Coronary artery (tissue), 2 donors: ENCODE results near the gene SLC7A5.
"Not testable (repeated sequence)": the region's sequence is repeated elsewhere in the genome, so short reads cannot be mapped to it uniquely, and the experiment has no call there.

Source experiments
- DNase-seq: peaks from one replicate; pipeline ENCODE4 v3.0.0-alpha.2; 2017; ENCODE audit warnings: low spot score
- H3K27ac ChIP-seq, 2 donors: fragments of 200-600 bp; sonication (generic); one replicate each; pipeline ENCODE4 v1.5.1; 2016 to 2019
- H3K4me3 ChIP-seq: fragments of 200-600 bp; sonication (generic); 2 replicates; pipeline ENCODE4 v1.5.1; 2016; ENCODE audit warnings: mild to moderate bottlenecking, moderate library complexity
- TF ChIP-seq, protein P1 (sequence below): fragments of 200-600 bp; sonication (generic); IDR thresholded peaks from one replicate; pipeline ENCODE4 v1.5.1; 2019; ENCODE audit warnings: antibody characterized with exemption

Gene SLC7A5

DNA sequence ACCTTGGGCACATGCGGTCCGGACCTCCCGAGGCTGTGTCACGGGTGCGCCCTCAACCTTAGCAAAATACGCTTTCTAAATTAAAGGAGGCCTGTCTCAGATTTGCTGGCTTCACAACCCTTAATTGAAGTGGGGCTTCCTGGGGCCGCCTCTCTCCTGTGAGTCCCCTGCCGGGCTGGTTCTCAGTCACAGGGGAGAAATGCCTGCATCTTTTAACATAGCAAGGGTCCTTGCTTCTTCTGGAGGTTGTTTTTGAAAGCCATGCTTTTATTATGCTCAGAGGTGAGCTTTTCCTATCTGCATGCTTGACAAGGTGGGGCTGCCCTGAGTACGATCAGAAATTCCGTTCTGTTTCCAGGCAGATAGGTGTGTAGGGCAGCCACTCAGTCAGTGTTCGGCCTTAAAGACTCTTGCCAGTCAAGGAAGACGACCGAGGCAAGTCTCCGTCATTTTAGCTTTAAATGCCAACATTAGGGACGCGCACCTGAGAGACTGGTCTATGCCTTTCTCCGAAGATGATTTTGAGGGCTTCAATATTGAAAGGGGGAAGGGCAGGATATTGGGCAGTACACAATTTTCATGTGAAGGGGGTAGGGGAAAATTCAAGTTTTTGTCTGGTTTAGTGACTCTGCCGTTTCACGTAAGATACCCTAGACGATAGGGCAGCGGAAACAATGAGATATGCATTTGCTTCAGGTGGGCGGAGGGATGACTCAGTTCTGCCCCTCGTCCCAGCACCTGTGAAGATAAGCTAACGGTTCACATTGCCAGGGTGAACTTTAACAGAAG is 5.5 kb upstream of the SLC7A5 start:
- H3K4me3 ChIP-seq = no peak overlapping the region
- TF ChIP-seq, protein P1, sequence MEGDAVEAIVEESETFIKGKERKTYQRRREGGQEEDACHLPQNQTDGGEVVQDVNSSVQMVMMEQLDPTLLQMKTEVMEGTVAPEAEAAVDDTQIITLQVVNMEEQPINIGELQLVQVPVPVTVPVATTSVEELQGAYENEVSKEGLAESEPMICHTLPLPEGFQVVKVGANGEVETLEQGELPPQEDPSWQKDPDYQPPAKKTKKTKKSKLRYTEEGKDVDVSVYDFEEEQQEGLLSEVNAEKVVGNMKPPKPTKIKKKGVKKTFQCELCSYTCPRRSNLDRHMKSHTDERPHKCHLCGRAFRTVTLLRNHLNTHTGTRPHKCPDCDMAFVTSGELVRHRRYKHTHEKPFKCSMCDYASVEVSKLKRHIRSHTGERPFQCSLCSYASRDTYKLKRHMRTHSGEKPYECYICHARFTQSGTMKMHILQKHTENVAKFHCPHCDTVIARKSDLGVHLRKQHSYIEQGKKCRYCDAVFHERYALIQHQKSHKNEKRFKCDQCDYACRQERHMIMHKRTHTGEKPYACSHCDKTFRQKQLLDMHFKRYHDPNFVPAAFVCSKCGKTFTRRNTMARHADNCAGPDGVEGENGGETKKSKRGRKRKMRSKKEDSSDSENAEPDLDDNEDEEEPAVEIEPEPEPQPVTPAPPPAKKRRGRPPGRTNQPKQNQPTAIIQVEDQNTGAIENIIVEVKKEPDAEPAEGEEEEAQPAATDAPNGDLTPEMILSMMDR = no peak
- H3K27ac ChIP-seq = no peak overlapping the region
- no peak for DNase-seq

DNA sequence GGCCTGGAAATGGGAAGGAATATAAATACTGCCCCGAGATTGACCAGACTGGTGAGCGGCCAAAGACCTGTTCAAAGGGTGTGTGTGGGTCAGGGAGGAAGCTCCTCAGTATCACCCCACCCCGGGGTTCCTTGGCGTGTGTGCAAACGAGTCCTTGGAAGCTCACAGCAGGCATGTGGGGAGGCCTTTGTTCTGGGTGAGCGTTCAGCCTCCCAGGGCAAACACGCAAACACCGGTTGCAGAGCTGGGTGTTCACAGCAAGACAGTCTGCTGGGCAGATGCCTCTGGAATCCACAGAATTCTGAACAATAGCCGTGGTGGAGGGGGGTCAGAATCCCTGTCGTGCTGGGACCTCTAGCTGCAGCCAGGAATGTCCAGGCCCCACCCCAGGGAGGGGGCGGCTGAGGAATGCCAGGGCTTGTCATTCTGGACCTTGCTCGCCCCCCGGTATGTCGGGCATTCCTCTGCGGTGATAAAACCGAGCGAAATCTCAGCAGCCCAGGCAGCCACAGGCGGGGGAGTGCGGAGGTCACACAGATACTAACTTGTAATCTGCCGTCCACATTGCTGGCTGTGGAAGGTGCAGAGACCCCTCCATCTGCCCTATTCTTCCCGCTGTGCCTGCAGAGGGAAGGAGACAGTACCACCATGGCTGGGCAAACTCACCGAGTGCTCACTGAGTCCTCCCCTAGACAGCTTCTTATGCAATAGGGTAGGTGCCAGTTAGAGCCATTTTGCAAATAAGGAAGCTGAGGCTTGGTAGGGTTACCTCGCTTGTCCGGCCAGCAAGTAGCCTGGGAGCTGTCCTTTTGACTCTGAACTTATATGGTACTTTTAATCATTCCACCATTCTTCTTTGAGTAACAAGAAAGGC is 1.3 kb upstream of the SLC7A5 start:
- H3K27ac ChIP-seq, H3K4me3 ChIP-seq, DNase-seq: not testable (repeated sequence)

DNA sequence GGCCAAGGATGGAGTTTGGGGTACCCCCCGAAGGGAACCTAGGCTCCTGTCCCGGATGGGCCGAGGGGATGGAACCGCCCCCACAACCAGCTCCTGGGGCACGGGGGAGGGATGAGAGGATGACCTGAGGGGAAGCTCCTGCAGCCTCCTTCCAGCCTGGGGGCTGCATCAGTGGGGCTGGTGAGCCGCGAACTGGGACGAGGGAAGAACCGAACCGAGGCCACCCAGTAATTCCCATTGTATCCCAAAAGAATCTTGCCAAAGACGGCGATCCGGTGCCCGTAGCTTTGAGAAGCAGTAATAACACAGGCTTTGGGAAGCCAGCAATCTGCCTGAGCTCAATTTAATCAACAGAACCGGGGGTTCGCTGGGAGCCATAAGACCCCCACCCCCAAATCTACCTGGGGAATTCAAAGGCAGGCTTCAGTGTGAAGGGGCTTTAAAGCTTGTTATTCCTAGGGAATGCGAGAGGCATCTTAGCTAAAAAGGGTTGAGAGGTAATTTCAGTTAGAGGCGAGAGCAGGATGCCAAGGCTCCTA is 641 bp upstream of the SLC7A5 start:
- H3K27ac ChIP-seq, H3K4me3 ChIP-seq, DNase-seq: not testable (repeated sequence)

DNA sequence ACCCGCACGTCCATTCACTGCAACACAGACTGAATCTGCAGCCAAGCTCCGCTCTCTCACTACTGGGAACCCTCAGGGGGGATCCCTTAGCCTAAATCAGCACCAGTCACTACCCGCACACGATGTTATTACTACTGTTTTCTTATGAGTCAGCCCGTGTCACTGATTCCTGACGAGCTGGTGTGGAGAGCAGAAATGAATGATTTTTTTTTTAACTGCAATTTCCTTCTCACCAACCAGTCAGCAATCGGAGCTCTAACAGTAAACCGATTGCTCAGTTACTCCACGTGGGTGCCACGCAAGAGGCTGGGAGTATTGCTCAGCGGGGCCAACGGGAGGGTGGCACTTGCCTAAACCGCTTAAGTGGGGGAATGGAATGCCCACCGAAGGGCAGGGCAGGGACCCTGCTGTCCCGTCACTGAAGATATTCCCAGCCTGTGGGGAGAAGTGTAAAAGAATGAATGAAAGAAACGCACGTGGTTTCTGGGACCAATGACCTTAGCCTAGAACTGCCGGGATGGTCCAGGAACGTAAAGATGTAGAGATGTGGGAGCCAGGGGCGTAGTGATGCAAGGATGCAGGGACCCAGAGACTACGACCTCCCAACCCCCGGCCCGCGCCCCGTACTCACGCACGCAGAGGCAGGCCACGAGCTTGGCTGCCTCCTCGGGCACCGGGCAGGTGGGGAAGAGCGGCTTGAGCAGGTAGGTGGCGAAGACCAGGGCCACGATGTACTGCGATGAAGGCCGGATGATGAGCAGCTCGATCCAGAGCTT is 865 bp downstream of the SLC7A5 start:
- not testable (repeated sequence) for H3K27ac ChIP-seq, DNase-seq
- peak overlapping the region; percentile 66 for H3K4me3 ChIP-seq

DNA sequence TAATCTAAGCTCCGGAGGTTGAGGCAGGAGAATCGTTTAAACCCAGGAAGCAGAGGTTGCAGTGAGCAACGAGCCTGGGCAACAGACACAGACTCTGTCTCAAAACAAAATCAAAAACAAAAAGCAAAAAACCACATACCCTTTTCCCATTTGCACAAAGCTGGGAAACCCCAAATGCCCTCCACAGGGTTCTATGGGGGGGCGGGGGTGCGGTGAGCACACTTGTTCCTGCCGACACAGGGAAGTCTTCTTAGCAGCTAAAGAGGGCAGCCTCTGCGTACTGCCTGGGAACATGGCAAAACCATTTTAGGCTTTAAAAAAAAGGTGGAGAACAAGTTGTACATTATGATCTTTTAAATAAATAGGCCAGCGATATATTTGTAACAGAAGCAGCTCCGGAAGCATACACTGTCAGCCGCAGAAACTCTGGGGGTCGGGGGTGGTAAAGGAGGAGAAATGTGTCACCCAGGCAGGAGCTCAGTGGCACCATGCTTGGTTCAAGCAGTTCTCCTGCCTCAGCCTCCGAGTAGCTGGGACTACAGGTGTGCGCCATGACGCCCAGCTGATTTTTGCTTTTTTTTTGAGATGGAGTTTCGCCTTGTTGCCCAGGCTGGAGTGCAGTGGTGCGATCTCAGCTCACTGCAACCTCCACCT is 3.3 kb downstream of the SLC7A5 start:
- H3K4me3 ChIP-seq, DNase-seq, H3K27ac ChIP-seq: not testable (repeated sequence)

DNA sequence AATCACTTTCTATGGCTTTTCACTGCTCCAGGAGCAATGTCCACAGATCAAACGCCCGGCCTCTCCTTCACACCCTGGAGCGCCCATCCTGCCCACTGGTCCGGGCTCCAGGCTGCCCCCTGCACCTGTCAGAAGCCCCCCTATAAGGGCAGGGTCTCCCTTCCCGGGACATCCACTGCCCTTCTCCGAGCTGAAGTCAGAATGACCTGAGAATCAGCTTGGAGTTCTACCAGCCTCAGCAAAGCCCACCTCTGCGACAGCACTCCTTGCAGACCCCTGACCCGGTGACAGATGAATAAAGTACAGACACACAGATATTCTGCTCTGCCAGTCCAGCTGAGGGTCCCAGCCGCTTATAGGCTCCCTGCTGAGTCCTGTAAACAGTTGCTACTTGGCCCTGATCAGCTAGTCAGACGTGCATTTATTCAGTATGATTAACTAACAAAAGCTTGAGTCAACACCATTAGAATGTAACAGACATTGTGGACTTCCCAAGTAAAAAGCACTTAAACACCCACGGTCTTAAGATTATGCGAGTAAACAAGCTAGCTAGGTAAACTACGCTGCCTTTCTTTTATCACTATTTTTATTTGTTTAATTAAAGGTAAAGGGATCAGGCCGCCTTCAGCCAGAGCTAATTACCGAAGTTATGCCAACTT is 4.8 kb downstream of the SLC7A5 start:
- Histone ChIP-seq H3K4me3 (no peak overlapping the region), H3K27ac (no peak overlapping the region)
- TF ChIP-seq, protein P1 = no peak
- DNase-seq = no peak

DNA sequence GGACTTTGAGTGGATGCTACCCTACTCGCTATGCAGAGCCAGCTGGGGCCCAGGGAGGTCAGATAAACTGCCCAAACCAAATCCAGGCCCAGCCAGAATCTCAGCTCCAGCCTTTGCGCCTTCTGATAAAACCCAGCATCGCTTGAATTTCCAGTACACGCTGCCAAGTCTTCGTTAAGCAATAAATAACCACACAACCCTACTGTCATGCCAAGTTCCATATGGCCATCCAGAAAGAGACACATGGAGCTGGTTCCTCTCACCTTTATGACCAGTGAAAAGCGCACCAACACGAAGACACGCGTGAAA is 6.0 kb downstream of the SLC7A5 start:
- not testable (repeated sequence) for H3K4me3 ChIP-seq, DNase-seq, H3K27ac ChIP-seq

DNA sequence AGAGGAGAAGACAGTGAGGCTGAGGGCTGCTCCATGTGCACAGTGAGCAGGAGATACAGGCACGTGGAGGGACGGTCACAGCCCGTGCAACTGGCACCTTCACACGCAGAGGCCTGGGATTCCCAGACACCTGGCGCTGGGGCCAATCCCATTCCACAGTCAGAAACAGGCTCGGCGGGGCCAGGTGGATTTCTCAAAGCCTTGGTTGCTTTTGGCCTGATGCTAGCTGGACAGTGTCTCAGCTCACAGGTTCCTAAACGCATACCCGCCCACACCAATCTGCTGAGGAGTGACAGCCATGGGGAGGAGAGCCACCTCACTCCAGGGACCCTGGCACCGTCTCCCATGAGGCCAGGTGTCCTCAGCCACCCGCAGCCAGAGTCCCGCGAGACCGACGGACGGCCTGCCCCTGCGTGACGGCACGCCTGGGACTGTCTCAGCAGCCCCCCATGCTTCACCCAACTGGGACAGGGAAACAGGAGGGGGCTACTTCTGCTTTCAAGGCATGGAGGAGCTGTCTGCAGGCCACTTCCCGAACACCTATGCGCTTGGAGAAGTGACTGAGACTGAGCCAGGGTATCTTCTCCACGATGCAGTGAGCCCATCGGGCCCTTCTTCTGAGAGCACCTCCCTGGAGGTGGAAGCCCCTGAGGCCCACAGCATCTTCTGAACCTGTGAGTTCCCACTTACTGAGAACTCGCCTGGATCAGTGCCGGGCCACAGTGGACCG is 6.5 kb downstream of the SLC7A5 start:
- H3K4me3 ChIP-seq, DNase-seq, H3K27ac ChIP-seq: not testable (repeated sequence)

DNA sequence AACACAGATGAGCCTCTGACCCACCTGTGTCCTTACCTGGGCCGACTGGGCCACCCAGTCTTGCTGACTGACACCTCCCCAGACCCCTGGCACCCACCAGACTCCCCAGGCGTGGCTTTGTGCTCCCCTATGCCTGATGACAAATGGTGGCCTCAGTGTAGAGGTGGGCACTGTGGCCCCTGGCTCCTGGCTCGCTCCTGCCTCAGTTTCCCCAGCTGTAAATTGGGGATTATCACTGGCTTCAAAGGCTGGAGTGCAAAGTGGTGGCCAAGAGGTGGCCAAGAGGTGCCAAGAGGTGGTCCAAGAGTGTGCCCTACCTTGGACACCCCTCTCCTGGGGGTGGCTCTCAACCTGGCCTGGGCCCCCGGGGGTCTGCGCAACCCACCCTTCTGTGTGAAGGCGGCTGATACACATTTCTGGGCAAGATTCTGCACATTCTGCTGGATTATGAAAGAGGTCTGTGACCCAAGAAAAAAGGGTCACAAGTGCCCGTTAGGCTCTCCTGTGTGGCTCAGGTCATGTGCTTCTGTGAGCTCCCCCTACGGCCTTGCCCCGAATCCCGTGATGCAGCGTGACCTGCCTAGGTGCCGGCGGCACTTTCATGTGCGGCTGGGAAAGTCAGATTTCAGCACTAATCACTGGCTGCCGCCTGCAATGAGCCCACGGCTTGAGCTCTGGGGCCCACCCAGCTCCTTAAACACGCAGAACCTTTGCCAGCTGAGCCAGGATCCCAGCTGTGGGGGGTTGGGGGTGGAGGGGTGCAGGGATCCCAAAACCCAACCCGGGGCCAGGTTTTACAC is 7.8 kb downstream of the SLC7A5 start:
- DNase-seq, H3K27ac ChIP-seq, H3K4me3 ChIP-seq: not testable (repeated sequence)
